Neural crest cell (in vitro differentiated cells): ENCODE data around the gene KLC1. TPM values are rescaled to one million over a fixed set of nuclear protein-coding genes. Genes with fewer than 3 reads are reported as not detected.

Experiments
- DNase-seq: peaks from one replicate; pipeline ENCODE4 v3.0.0; 2021; ENCODE audit warnings: low read depth, mixed read lengths, low spot score
- H3K27ac Mint-ChIP-seq: one replicate; pipeline ENCODE4 v1.8.0; 2021; ENCODE audit warnings: mild to moderate bottlenecking, mixed read lengths; ENCODE audit not compliant: unreplicated experiment
- H3K27me3 Mint-ChIP-seq: 2 replicates; pipeline ENCODE4 v1.8.0; 2021; ENCODE audit warnings: low read depth, mild to moderate bottlenecking, mixed read lengths
- H3K36me3 Mint-ChIP-seq: 2 replicates; pipeline ENCODE4 v1.8.0; 2021; ENCODE audit warnings: low read depth, mild to moderate bottlenecking, mixed read lengths
- H3K4me1 Mint-ChIP-seq: 2 replicates; pipeline ENCODE4 v1.8.0; 2021; ENCODE audit warnings: mixed read lengths
- H3K4me3 Mint-ChIP-seq: one replicate; pipeline ENCODE4 v1.8.0; 2021; ENCODE audit warnings: mild to moderate bottlenecking, mixed read lengths
- H3K9me3 Mint-ChIP-seq: 2 replicates; pipeline ENCODE4 v1.8.0; 2021; ENCODE audit warnings: mixed read lengths
- CTCF ChIP-seq: fragments of 200-600 bp; sonication (generic); conservative IDR thresholded peaks from 2 replicates; pipeline ENCODE4 v1.5.0; 2021; ENCODE audit warnings: antibody characterized with exemption, mild to moderate bottlenecking
- total RNA-seq: library from RNA; stranded (reverse); gene quantifications from 2 replicates; pipeline ENCODE4 v1.2.1, GENCODE V29; 2021

The KLC1 gene
- total RNA-seq, 1 donor from 2014 or later = 173 TPM

- H3K27me3 Mint-ChIP-seq = no peaks in the 10 kb centered on the region
- no peaks in the 10 kb centered on the region for H3K9me3 Mint-ChIP-seq
- no peak for TF ChIP-seq CTCF
- no peak overlapping the region for H3K4me3 Mint-ChIP-seq
- H3K36me3 Mint-ChIP-seq = peaks cover 24% of the 10 kb centered on the region
- no peak overlapping the region for H3K27ac Mint-ChIP-seq
- no peaks in the 10 kb centered on the region for H3K4me1 Mint-ChIP-seq
- no peak for DNase-seq
These were observed 33.6 kb downstream of the KLC1 start for GRCh38 chr14:103662591-103662990.

GRCh38 chr14:103663506-103663905 lies 34.5 kb downstream of the KLC1 start:
- no peak for TF ChIP-seq CTCF

GRCh38 chr14:103667671-103668070 lies 38.7 kb downstream of the KLC1 start:
- Mint-ChIP-seq H3K4me3 (no peak overlapping the region), H3K9me3 (no peaks in the 10 kb centered on the region), H3K27me3 (no peaks in the 10 kb centered on the region), H3K4me1 (no peaks in the 10 kb centered on the region), H3K36me3 (peaks cover 12% of the 10 kb centered on the region), H3K27ac (no peak overlapping the region)
- DNase-seq = no peak
- TF ChIP-seq CTCF = no peak

More at GRCh38 chr14:103663506-103663905, 34.5 kb downstream of the KLC1 start:
- Mint-ChIP-seq H3K27me3 (no peaks in the 10 kb centered on the region), H3K27ac (no peak overlapping the region), H3K4me3 (no peak overlapping the region), H3K9me3 (no peaks in the 10 kb centered on the region), H3K36me3 (peaks cover 21% of the 10 kb centered on the region), H3K4me1 (no peaks in the 10 kb centered on the region)
- no peak for DNase-seq

GRCh38 chr14:103668117-103668516 lies 39.1 kb downstream of the KLC1 start:
- no peak for TF ChIP-seq CTCF
- Mint-ChIP-seq H3K36me3 (peaks cover 15% of the 10 kb centered on the region), H3K27ac (no peak overlapping the region), H3K9me3 (no peaks in the 10 kb centered on the region), H3K4me1 (no peaks in the 10 kb centered on the region), H3K4me3 (no peak overlapping the region), H3K27me3 (no peaks in the 10 kb centered on the region)
- DNase-seq = no peak

GRCh38 chr14:103669370-103669769 lies 40.4 kb downstream of the KLC1 start:
- Mint-ChIP-seq H3K4me3 (no peak overlapping the region), H3K27ac (no peak overlapping the region), H3K4me1 (no peaks in the 10 kb centered on the region), H3K36me3 (peaks cover 18% of the 10 kb centered on the region), H3K9me3 (no peaks in the 10 kb centered on the region), H3K27me3 (no peaks in the 10 kb centered on the region)
- no peak for TF ChIP-seq CTCF
- no peak for DNase-seq

GRCh38 chr14:103671911-103672310 lies 42.9 kb downstream of the KLC1 start:
- no peak for TF ChIP-seq CTCF
- Mint-ChIP-seq H3K36me3 (peaks cover 15% of the 10 kb centered on the region), H3K9me3 (no peaks in the 10 kb centered on the region), H3K4me1 (no peaks in the 10 kb centered on the region), H3K27me3 (no peaks in the 10 kb centered on the region), H3K4me3 (no peak overlapping the region), H3K27ac (no peak overlapping the region)
- DNase-seq = no peak
